IMR-90 (cell line): Measurements from ENCODE around the gene APOL5. TPM values are rescaled to one million over a fixed set of nuclear protein-coding genes. Genes with fewer than 3 reads are reported as not detected.

ENCODE experiments used
- ATAC-seq: fragments of 200-7000 bp; cut with Tn5 transposase; 2 replicates; pipeline ENCODE4 v1.9.1; 2020; ENCODE audit warnings: low read depth, mild to moderate bottlenecking, moderate library complexity
- BruUV-seq: library from RNA; stranded (reverse); fragments of 400-500 nt; replicated peaks from 2 replicates; lab custom pipeline; 2021; lab: Mats Ljungman, UMichigan
- CTCF ChIA-PET: fragments of 300-600 bp; formaldehyde crosslinking; extraction: SDS; loops from one replicate; lab custom pipeline; 2021; ENCODE audit warnings: antibody characterized with exemption; lab: Yijun Ruan, JAX
- POLR2A ChIA-PET: fragments of 300-600 bp; sonication (Branson Sonifier 250); formaldehyde crosslinking; loops from one replicate; lab custom pipeline; 2022; ENCODE audit warnings: antibody characterized with exemption; ENCODE audit not compliant: unreplicated experiment; lab: Charles Lee
- DNase-seq: peaks from one replicate; pipeline ENCODE4 v3.0.0; 2013
- H2AFZ ChIP-seq: replicated peaks from 2 replicates; pipeline ENCODE3; 2013; ENCODE audit warnings: low read length, mild to moderate bottlenecking; ENCODE audit not compliant: poor library complexity
- H2AK5ac ChIP-seq: 2 replicates; pipeline ENCODE4 v1.6.1; 2013; ENCODE audit warnings: low read depth, low read length, inconsistent platforms
- H2AK9ac ChIP-seq: replicated peaks from 2 replicates; pipeline ENCODE3; 2013; ENCODE audit warnings: mild to moderate bottlenecking, low read depth, low read length, moderate library complexity; ENCODE audit not compliant: poor library complexity
- H2BK120ac ChIP-seq: 2 replicates; pipeline ENCODE4 v1.6.1; 2013; ENCODE audit warnings: low read depth, low read length, inconsistent platforms
- H2BK15ac ChIP-seq: 3 replicates; pipeline ENCODE4 v1.6.1; 2013; ENCODE audit warnings: low read depth, low read length, inconsistent platforms
- H2BK20ac ChIP-seq: 2 replicates; pipeline ENCODE4 v1.6.1; 2013; ENCODE audit warnings: low read depth, mild to moderate bottlenecking, inconsistent platforms, low read length, moderate library complexity
- H2BK5ac ChIP-seq: 2 replicates; pipeline ENCODE4 v1.6.1; 2013; ENCODE audit warnings: mild to moderate bottlenecking, low read depth, low read length, inconsistent platforms; ENCODE audit not compliant: poor library complexity, severe bottlenecking
- H3K14ac ChIP-seq: replicated peaks from 2 replicates; pipeline ENCODE4 v1.6.1; 2013; ENCODE audit warnings: low read depth, low read length, inconsistent platforms
- H3K18ac ChIP-seq: 2 replicates; pipeline ENCODE4 v1.6.1; 2013; ENCODE audit warnings: low read depth, low read length, control low read depth
- H3K23ac ChIP-seq: 2 replicates; pipeline ENCODE4 v1.6.1; 2013; ENCODE audit warnings: low read depth, low read length, inconsistent platforms
- H3K27ac ChIP-seq: 2 replicates; pipeline ENCODE4 v1.5.1; 2013; ENCODE audit warnings: mild to moderate bottlenecking, control low read depth, low read length; ENCODE audit not compliant: insufficient read depth
- H3K27me3 ChIP-seq: 2 replicates; pipeline ENCODE4 v1.6.1; 2013; ENCODE audit warnings: low read length; ENCODE audit not compliant: control insufficient read depth, insufficient read depth
- H3K36me3 ChIP-seq: 2 replicates; pipeline ENCODE4 v1.6.1; 2013; ENCODE audit warnings: low read length, mixed read lengths; ENCODE audit not compliant: control insufficient read depth, insufficient read depth
- H3K4ac ChIP-seq: 2 replicates; pipeline ENCODE4 v1.6.1; 2013; ENCODE audit warnings: low read depth, low read length, inconsistent platforms
- H3K4me1 ChIP-seq: 2 replicates; pipeline ENCODE4 v1.6.1; 2013; ENCODE audit warnings: low read length, mixed read lengths; ENCODE audit not compliant: control insufficient read depth, insufficient read depth
- H3K4me2 ChIP-seq: 2 replicates; pipeline ENCODE4 v1.6.1; 2013; ENCODE audit warnings: low read depth, mild to moderate bottlenecking, control low read depth, low read length, moderate library complexity
- H3K4me3 ChIP-seq: 2 replicates; pipeline ENCODE4 v1.5.1; 2013; ENCODE audit warnings: low read depth, mild to moderate bottlenecking, control low read depth, low read length, moderate library complexity; ENCODE audit not compliant: insufficient read depth
- H3K56ac ChIP-seq: 2 replicates; pipeline ENCODE4 v1.6.1; 2013; ENCODE audit warnings: low read length, inconsistent platforms; ENCODE audit not compliant: insufficient read depth; ENCODE audit errors: extremely low read depth
- H3K79me1 ChIP-seq, 2 experiments: 2 replicates each; pipeline ENCODE4 v1.6.1; 2013; ENCODE audit warnings: low read length in 2 of 2, inconsistent platforms in 1 of 2, low read depth in 1 of 2
- H3K9ac ChIP-seq: 2 replicates; pipeline ENCODE4 v1.6.1; 2013; ENCODE audit warnings: low read depth, low read length, control low read depth
- H3K9me1 ChIP-seq: 2 replicates; pipeline ENCODE4 v1.6.1; 2013; ENCODE audit warnings: low read length, inconsistent platforms; ENCODE audit not compliant: insufficient read depth
- H3K9me3 ChIP-seq: 2 replicates; pipeline ENCODE4 v1.6.1; 2013; ENCODE audit warnings: low read length; ENCODE audit not compliant: control insufficient read depth, insufficient read depth
- H4K20me1 ChIP-seq: 2 replicates; pipeline ENCODE4 v1.6.1; 2013; ENCODE audit warnings: low read length, inconsistent platforms; ENCODE audit not compliant: insufficient read depth
- H4K5ac ChIP-seq: 2 replicates; pipeline ENCODE4 v1.6.1; 2013; ENCODE audit warnings: mild to moderate bottlenecking, low read depth, low read length, control low read depth
- H4K8ac ChIP-seq, 2 experiments: 2 replicates each; pipeline ENCODE4 v1.6.1; 2013; ENCODE audit warnings: low read depth in 2 of 2, low read length in 2 of 2, control low read depth in 1 of 2, inconsistent platforms in 1 of 2
- H4K91ac ChIP-seq: 2 replicates; pipeline ENCODE4 v1.6.1; 2013; ENCODE audit warnings: low read depth, low read length, inconsistent platforms; ENCODE audit not compliant: insufficient read depth
- CHD1 ChIP-seq: IDR thresholded peaks from 2 replicates; pipeline ENCODE4 v1.6.1; 2012; ENCODE audit warnings: low read depth, low read length, improper control_type of control experiment
- FOS ChIP-seq: fragments of 150-350 bp; IDR thresholded peaks from 2 replicates; pipeline ENCODE4 v1.6.1; 2016; ENCODE audit warnings: low read depth, low read length
- MXI1 ChIP-seq: IDR thresholded peaks from 2 replicates; pipeline ENCODE4 v1.6.1; 2012; ENCODE audit warnings: low read depth, mild to moderate bottlenecking, low read length, moderate library complexity, borderline replicate concordance
- RAD21 ChIP-seq: IDR thresholded peaks from 2 replicates; pipeline ENCODE4 v1.6.1; 2012; ENCODE audit warnings: low read length, improper control_type of control experiment
- RCOR1 ChIP-seq: IDR thresholded peaks from 2 replicates; pipeline ENCODE4 v1.6.1; 2012; ENCODE audit warnings: mild to moderate bottlenecking, low read length, improper control_type of control experiment; ENCODE audit not compliant: insufficient replicate concordance
- SMC3 ChIP-seq: fragments of 150-350 bp; IDR thresholded peaks from 2 replicates; pipeline ENCODE4 v1.6.1; 2016; ENCODE audit warnings: low read depth, mild to moderate bottlenecking, antibody characterized with exemption, low read length, moderate library complexity
- WGBS, 2 experiments: methylation state at CpG; one replicate each; pipeline versions ENCODE4 v1.1.5 to v1.1.7; 2013; ENCODE audit warnings: missing lambda C conversion rate in 2 of 2; ENCODE audit not compliant: insufficient read length in 1 of 2; ENCODE audit errors: extremely low coverage in 2 of 2; 5-methylcytosine and 5-hydroxymethylcytosine counted together
- dilution Hi-C: fragments of 300-500 bp; cut with HindIII; formaldehyde crosslinking; loops from one replicate; pipeline ENCODE4 v1.14.3; 2018; ENCODE audit warnings: low sequenced_read_pairs; ENCODE audit not compliant: unreplicated experiment
- in situ Hi-C: fragments of 300-500 bp; cut with MboI; formaldehyde crosslinking; loops from 3 replicates; pipeline ENCODE4 v1.14.3; 2019; ENCODE audit warnings: low sequenced_read_pairs, inconsistent platforms, mixed read lengths
- intact Hi-C: fragments of 100-400 bp; cut with micrococcal nuclease; formaldehyde crosslinking; loops from 2 replicates; pipeline ENCODE4 v1.10.0; 2022
- polyA plus RNA-seq, 3 experiments: library from polyadenylated mRNA; depleted of rRNA; stranded (reverse); fragments of >200 nt; gene quantifications; 2 replicates each; pipeline ENCODE4 v1.2.3, GENCODE V29; 2012; ENCODE audit warnings: low replicate concordance in 1 of 3
- total RNA-seq: library from RNA; depleted of rRNA; stranded (reverse); fragments of >200 nt; gene quantifications from 2 replicates; pipeline ENCODE4 v1.2.3, GENCODE V29; 2012

APOL5 gene
- total and polyA plus RNA-seq, 2 of the 4 experiments (the other 2 are of a cell fraction): 0.15 to 0.18 TPM

- H3K4me2 ChIP-seq: no peak overlapping the region
- BruUV-seq: no TSS peak
- peaks cover 42% of the 10 kb centered on the region for H3K36me3 ChIP-seq
- no peak overlapping the region for H4K5ac ChIP-seq
- H3K9me3 ChIP-seq: no peaks in the 10 kb centered on the region
- H2BK20ac ChIP-seq: no peak overlapping the region
- H3K27ac ChIP-seq: no peak overlapping the region
- no peak overlapping the region for H4K8ac ChIP-seq
- H2BK120ac ChIP-seq: no peak overlapping the region
- dilution Hi-C loops (no loop called here), intact Hi-C loops (loop anchor here (5.0 kb wide), 2 partner anchors 93 to 182 kb away; partner anchors contain the start of gene APOL6), in situ Hi-C loops (no loop called here)
- DNase-seq: no peak
- no peak overlapping the region for H2AK5ac ChIP-seq
- peaks cover 25% of the 10 kb centered on the region for H3K9me1 ChIP-seq
- H4K91ac ChIP-seq: no peak overlapping the region
- no peaks in the 10 kb centered on the region for H3K27me3 ChIP-seq
- H3K4me3 ChIP-seq: no peak overlapping the region
- H2AK9ac ChIP-seq: no peak overlapping the region
- TF ChIP-seq RAD21 (no peak), MXI1 (no peak), SMC3 (no peak), RCOR1 (no peak), FOS (no peak), CHD1 (no peak)
- no peak overlapping the region for H2BK15ac ChIP-seq
- peaks cover 15% of the 10 kb centered on the region for H3K4me1 ChIP-seq
- H3K9ac ChIP-seq: no peak overlapping the region
- no peak overlapping the region for H3K23ac ChIP-seq
- WGBS, 2 experiments: no CpG with 5 or more reads among the region's 1 CpG
- ChIA-PET CTCF (no interaction called here), POLR2A (no interaction called here)
- H2AFZ ChIP-seq: no peak overlapping the region
- no peak overlapping the region for H3K56ac ChIP-seq
- no peak overlapping the region for H3K18ac ChIP-seq
- H4K20me1 ChIP-seq: peaks cover 8% of the 10 kb centered on the region; the same call in 1 of the 2 replicates
- no peak overlapping the region for H3K14ac ChIP-seq
- no peak overlapping the region for H2BK5ac ChIP-seq
- peaks cover 13 to 50% of the 10 kb centered on the region in 2 experiments for H3K79me1 ChIP-seq
- peak overlapping the region; percentile 17; the same call in 1 of the 2 replicates for H3K4ac ChIP-seq
- ATAC-seq: no peak
Measured at GRCh38 chr22:35740616-35741015, 22.9 kb downstream of the APOL5 start.
